ENCODE data around the gene SLC48A1. TPM values are rescaled to one million over a fixed set of nuclear protein-coding genes. Genes with fewer than 3 reads are reported as not detected.

SLC48A1 gene
- total and polyA plus RNA-seq, 12 donors: 12.6 to 31.9 (median 22.1) TPM

- TF ChIP-seq CTCF (IDR thresholded peaks at IDR 0.05): no peak
- DNase-seq: no peak
- no peak for ATAC-seq
- H3K27ac ChIP-seq: no peak overlapping the region
- H3K27me3 ChIP-seq: no peaks in the 10 kb centered on the region
- H3K4me3 ChIP-seq: no peak overlapping the region
- H3K9me3 ChIP-seq: no peaks in the 10 kb centered on the region
- peaks cover 0 to 4% (median 0%) of the 10 kb centered on the region in 9 donors for H3K36me3 ChIP-seq
- peaks cover 34 to 90% (median 72%) of the 10 kb centered on the region in 9 donors for H3K4me1 ChIP-seq
- intact Hi-C loops (cut with DNase I): no loop called here
- WGBS, 2 donors: 86 to 94% methylated on average over 4 of the region's 4 CpGs
Observed at GRCh38 chr12:47733142-47733541, 39.9 kb upstream of the SLC48A1 start.

- H3K4me1 ChIP-seq: peaks cover 35 to 95% (median 77%) of the 10 kb centered on the region in 9 donors
- no peaks in the 10 kb centered on the region for H3K9me3 ChIP-seq
- 59 to 68% methylated on average over 12 of the region's 12 CpGs for WGBS, 2 donors
- no peak for TF ChIP-seq CTCF (IDR thresholded peaks at IDR 0.05)
- peak in 1 of 2 donors; percentile 44 for DNase-seq
- H3K4me3 ChIP-seq: no peak overlapping the region
- peaks cover 0 to 16% (median 0%) of the 10 kb centered on the region in 9 donors for H3K36me3 ChIP-seq
- no peaks in the 10 kb centered on the region for H3K27me3 ChIP-seq
- peak in 4 of 8 donors; percentile 1 to 6 (median 2) for ATAC-seq
- intact Hi-C loops (cut with DNase I): no loop called here
- peak overlapping the region; percentile 3 to 93 (median 86) for H3K27ac ChIP-seq
Observed at GRCh38 chr12:47734725-47735480, 38.1 kb upstream of the SLC48A1 start.

DNA sequence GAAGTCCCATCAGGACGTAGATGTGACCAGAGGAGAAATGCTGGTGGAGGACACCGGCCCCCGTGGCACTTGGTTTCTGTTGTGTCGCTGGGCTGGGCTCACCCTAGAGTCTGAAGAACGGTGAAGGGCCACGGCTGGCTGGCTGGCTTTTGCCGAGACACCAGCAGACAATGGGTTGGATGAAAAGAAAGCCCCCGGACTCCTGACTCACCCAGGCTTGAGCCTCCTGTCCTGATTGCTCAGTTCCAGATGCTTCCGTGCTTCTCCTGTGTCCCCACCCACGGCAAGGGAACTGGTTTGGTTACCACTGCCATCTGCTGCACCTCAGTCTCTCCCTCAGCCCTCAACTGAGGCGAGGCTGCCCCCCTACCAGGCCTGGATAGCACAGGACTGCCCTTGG is 37.4 kb upstream of the SLC48A1 start:
- TF ChIP-seq CTCF (IDR thresholded peaks at IDR 0.05): no peak
- H3K27me3 ChIP-seq: no peaks in the 10 kb centered on the region
- no peaks in the 10 kb centered on the region for H3K9me3 ChIP-seq
- H3K4me1 ChIP-seq: peaks cover 38 to 95% (median 78%) of the 10 kb centered on the region in 9 donors
- WGBS, 2 donors: 79 to 87% methylated on average over 11 of the region's 11 CpGs
- H3K36me3 ChIP-seq: peaks cover 0 to 16% (median 0%) of the 10 kb centered on the region in 9 donors
- H3K27ac ChIP-seq: peak overlapping the region; percentile 45 to 93 (median 86)
- ATAC-seq: no peak
- intact Hi-C loops (cut with DNase I): loop anchor here in 3 of 10 donors (2.0 kb wide), 3 partner anchors 17 to 19 kb away; no protein-coding TSS in a partner anchor
- H3K4me3 ChIP-seq: no peak overlapping the region
- DNase-seq: no peak

GRCh38 chr12:47736216-47736615 is 36.8 kb upstream of the SLC48A1 start:
- no peaks in the 10 kb centered on the region for H3K9me3 ChIP-seq
- H3K4me1 ChIP-seq: peaks cover 41 to 95% (median 78%) of the 10 kb centered on the region in 9 donors
- intact Hi-C loops (cut with DNase I): loop anchor here in 3 of 10 donors (2.0 kb wide), 3 partner anchors 17 to 19 kb away; no protein-coding TSS in a partner anchor
- H3K27ac ChIP-seq: peak overlapping the region; percentile 76 to 93 (median 86)
- ATAC-seq (no peak), DNase-seq (no peak)
- WGBS, 2 donors: 31 to 49% methylated on average over 4 of the region's 4 CpGs
- H3K36me3 ChIP-seq: peaks cover 0 to 16% (median 0%) of the 10 kb centered on the region in 9 donors
- H3K27me3 ChIP-seq: no peaks in the 10 kb centered on the region
- no peak for TF ChIP-seq CTCF (IDR thresholded peaks at IDR 0.05)
- H3K4me3 ChIP-seq: peak overlapping the region in 1 of 10 donors; percentile 18

Data from heart right ventricle (tissue), 16 donors.